Stimulated activated CD4-positive, alpha-beta T cell treated with anti-CD3 and anti-CD28 coated beads, Interleukin-15, amount 100 ng/mL, for 48 hours (primary cell): Measurements from ENCODE around the gene CLPSL1.

Experiments
- DNase-seq, 2 donors: peaks; one replicate each; pipeline ENCODE4 v3.0.0-alpha.2; 2020; ENCODE audit warnings: low read depth in 2 of 2

The CLPSL1 gene

GRCh38 chr6:35757456-35758123 is 23.2 kb upstream of the CLPSL1 start:
- DNase-seq: no peak

DNA sequence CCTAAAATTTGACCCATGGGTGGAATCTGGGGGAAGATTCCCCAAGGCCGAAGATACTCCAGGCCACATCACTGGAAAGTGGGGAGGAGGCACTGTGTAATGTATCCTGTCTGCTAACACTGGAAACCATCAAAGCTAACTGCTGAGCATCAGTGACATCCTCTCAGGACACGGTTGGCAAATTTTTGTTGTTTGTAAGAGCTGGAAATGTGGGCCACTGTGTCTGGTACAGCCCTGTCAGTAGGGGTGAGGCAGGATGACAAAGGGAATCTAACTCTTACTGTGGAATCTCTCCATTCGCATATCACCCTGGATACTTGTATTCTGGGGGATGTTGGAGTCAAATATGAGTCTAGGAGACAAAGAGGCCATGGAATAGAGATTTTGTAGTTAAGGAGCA is 21.4 kb upstream of the CLPSL1 start:
- DNase-seq: no peak

DNA sequence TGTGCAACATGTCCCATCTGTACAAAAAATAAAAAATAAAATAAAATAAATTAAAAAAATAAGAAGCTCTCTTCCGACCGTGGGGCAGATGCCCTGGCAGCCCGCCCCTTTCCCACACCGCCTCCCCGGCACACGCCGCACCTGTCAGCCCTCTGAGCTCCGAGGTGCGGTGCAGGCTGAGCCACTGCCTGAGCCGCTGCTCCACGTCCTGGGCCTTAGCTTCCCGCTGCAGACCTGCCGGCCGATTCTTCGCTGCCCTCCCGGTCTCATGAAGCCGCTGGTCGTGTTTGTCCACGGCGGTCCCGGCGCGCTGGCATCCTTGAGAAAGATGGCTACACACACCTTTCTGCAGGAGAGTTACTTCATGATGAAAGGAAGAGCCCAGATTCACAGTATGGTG is 15.1 kb upstream of the CLPSL1 start:
- DNase-seq: no peak

- DNase-seq: no peak
These were observed 11.6 kb upstream of the CLPSL1 start for GRCh38 chr6:35769211-35769610.

DNA sequence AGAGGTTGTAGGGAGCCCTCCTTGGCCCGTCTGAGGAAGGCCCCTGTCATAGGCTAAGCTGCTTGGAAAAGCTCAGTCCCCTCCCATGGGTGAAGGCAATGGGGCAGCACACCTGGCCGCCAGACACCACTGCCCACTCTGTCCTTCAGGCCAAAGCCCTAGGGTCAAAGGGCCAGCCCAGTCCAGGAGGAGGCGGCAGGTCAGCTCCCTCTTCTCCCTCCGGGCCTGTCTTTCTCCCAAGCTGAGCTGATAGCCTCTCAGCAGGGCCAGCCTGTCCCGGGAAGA is 9.5 kb upstream of the CLPSL1 start:
- DNase-seq: no peak

DNA sequence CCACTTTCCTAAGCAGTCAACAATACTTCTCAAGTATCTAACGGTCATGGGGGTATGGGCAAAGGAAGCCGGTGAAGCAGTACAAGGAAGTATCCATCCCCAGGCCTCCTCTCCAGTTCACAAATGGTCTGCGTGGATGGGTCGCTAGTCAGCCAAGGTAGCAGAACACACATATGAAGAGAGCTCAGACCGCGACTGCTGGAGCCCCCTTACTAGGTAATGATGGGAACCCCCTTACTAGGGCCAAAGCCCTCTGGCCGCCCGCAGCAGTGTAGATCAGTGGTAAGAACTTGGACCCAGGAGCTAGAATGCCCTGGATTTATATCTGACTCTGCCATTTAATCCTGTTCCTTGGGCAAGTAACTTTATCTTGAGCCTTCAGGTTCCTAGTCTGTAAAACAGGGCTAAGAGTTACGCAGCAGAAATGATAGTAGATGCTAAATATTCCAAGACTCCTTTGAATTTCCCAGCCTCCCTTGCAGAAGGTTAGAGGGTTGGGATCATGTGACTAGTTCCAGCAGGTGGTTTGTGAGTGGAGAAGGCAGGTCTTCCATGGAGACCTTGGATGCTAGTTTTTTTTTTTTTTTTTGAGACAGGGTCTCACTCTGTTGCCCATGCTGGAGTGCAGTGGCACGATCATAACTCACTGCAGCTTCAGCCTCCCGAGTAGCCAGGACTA is 6.6 kb upstream of the CLPSL1 start:
- no peak for DNase-seq

DNA sequence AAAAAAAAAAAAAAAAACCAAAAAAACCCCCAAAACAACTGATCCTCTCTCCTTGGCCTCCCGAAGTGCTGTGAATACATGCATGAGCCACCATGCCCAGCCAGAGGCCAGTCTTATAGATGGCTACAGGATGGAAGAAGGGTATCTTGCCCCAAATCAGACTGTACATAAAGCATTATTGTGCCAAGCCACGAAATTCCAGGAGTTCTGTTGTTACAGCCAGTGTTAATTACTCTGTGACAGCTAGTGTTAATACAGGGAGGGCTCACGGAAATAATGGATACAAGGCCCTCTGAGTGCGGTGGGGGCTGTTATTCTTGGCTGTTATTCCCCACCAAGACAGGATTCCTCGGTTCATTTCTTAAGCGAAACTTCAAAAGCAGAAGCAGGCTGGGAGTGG is 5.8 kb upstream of the CLPSL1 start:
- no peak for DNase-seq

DNA sequence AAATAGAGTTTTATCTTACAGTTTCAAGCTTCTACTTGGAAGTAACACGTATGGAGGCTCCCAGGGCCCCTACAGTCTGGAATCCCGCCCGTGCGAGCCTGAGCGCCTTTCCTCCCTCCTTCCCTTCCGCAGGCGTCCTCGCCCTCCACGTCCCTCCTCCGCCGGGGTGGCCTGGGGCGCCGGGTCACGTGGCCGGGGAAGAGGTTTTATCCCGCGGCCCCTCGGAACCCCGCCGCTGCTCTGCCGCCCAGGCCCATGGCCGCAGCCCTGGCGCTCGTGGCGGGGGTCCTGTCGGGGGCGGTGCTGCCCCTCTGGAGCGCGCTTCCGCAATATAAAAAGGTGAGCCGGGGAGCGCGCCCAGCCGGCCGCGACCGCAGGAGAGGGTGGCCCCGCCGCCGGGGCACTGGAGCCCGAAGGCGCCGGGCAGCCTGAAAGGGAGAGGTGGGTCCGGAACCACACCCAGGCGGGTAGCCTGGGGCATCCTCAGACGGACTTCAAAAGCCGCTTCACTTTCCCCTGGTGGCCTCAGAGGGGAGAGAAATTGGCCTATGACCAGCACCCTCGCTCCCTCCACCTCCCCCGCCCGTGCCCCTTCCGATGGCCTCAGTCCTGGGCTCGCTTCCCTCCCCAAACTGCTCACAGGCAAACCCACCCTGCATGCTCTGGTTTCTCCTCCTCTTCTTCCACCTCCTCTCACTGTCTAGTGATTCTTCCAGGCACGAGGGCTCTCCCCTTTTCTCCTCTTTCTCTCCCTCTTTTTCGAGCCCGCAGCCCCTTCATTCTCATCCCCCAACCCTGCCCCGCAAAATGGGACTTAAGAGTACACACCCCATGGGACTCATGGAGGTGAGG is 4.2 kb upstream of the CLPSL1 start, which contains the start of gene CLPSL2:
Gene CLPSL2 (plus strand): TSS at position 235 of the 852 bp plus-strand sequence. CDS start 21 bp downstream, at position 256.
- no peak for DNase-seq

- DNase-seq: no peak
These were observed 3.3 kb upstream of the CLPSL1 start for GRCh38 chr6:35777356-35778102.

DNA sequence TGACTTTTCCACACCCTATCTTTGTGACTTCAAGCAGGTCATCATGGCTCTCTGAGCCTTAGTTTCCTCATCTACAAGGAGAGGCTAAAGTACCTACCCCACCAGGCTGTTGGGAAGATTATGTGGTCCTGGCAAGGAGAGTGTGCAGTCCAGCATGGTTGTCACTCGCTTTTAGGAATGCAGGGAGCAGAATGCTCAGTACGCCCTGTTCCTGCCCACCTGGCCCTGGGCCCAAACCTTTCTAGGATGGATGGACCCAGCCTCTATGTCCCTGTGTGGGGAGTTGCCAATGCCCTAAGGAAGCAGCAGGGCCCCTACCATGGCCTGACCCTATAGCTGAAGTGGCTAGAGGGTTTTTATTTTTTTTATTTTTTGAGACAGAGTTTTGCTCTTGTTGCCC is 2.4 kb upstream of the CLPSL1 start:
- DNase-seq: no peak

GRCh38 chr6:35781290-35781689 is 471 bp downstream of the CLPSL1 start:
- no peak for DNase-seq

GRCh38 chr6:35782424-35782823 is 1.6 kb downstream of the CLPSL1 start:
- DNase-seq: no peak

DNA sequence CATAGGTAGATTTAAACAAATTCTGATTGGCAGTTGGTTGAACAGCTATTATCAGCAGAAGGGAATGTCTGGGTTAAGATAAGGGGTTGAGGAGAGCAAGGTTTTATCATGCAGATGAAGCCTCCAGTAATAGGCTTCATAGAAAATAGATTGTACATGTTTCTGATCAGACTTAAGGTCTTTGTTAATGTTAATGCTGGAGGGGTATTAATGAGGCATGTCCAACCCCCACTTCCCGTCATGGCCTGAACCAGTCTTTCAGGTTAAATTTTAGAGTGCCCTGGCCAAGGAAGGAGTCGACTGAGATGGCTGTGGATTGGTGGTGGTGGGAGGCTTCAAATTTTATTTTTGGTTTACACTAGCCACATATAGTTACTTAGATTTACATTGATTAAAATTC is 3.4 kb downstream of the CLPSL1 start:
- DNase-seq: no peak

- DNase-seq: no peak
These were observed 5.5 kb downstream of the CLPSL1 start for GRCh38 chr6:35786272-35786671.

GRCh38 chr6:35786810-35787209 is 6.0 kb downstream of the CLPSL1 start:
- DNase-seq: no peak

- DNase-seq: no peak
These were observed 6.7 kb downstream of the CLPSL1 start for GRCh38 chr6:35787266-35788218.

GRCh38 chr6:35788423-35788982 is 7.7 kb downstream of the CLPSL1 start:
- no peak for DNase-seq

- no peak for DNase-seq
These were observed 9.9 kb downstream of the CLPSL1 start for GRCh38 chr6:35790683-35791082.

GRCh38 chr6:35794536-35795452 is 14.0 kb downstream of the CLPSL1 start:
- no peak for DNase-seq
